GM18505 (cell line): ENCODE results near the gene GATD1.
"Not testable (repeated sequence)": the region's sequence is repeated elsewhere in the genome, so short reads cannot be mapped to it uniquely, and the experiment has no call there.

ENCODE experiments used
- ATAC-seq: cut with Tn5 transposase; IDR thresholded peaks from one replicate; pipeline ENCODE4 v1.9.1; 2021; ENCODE audit not compliant: unreplicated experiment
- POLR2A ChIP-seq: IDR thresholded peaks from 4 replicates; pipeline ENCODE4 v1.6.1; 2011; ENCODE audit warnings: borderline replicate concordance; ENCODE audit not compliant: insufficient read depth, insufficient read length; ENCODE audit errors: extremely low read depth

GATD1 gene

DNA sequence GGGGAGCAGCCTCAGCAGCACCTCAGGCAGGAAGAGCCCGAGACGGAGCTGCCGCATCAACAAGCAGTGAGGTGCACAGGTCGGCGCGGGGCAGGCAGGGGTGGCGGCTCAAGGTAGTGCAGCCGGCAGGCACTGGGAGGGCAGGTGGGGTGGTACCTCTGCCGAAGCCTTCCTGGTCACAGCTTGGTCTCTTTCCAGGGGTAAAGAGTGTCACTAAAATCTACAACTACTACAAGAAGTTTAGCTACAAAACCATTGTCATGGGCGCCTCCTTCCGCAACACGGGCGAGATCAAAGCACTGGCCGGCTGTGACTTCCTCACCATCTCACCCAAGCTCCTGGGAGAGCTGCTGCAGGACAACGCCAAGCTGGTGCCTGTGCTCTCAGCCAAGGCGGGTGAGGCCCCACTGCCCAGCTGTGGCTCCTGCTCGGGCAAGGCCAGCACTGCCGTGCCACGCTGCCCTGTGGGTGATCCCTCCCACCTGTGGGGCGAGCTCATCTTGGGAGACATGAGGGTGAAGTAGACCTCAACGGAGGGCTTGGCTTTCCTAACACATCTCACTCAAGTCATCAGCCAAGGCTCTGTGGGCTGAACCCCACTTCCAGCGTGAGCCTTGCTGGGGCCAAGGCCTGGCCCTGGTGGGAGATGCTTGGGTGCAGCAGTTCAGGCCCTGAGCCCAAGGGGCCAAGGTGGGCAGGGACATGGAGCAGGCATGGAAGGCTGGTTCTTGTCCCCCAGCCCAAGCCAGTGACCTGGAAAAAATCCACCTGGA, 13.6 kb downstream of the GATD1 start:
- no peak for TF ChIP-seq POLR2A
- ATAC-seq = no peak

DNA sequence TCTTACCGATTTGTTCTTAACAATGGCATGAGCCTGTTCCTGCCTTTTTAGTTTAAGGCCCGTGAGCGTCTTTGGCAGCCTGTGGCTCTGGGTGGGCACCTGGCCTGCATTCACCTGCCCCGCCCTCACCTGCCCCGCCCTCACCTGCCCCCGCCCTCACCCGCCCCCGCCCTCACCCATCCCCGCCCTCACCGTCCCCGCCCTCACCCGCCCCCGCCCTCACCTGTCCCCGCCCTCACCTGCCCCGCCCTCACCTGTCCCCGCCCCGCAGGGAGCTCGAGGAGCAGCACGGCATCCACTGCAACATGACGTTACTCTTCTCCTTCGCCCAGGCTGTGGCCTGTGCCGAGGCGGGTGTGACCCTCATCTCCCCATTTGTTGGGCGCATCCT, 14.2 kb downstream of the GATD1 start:
- TF ChIP-seq POLR2A = no peak
- no peak for ATAC-seq

DNA sequence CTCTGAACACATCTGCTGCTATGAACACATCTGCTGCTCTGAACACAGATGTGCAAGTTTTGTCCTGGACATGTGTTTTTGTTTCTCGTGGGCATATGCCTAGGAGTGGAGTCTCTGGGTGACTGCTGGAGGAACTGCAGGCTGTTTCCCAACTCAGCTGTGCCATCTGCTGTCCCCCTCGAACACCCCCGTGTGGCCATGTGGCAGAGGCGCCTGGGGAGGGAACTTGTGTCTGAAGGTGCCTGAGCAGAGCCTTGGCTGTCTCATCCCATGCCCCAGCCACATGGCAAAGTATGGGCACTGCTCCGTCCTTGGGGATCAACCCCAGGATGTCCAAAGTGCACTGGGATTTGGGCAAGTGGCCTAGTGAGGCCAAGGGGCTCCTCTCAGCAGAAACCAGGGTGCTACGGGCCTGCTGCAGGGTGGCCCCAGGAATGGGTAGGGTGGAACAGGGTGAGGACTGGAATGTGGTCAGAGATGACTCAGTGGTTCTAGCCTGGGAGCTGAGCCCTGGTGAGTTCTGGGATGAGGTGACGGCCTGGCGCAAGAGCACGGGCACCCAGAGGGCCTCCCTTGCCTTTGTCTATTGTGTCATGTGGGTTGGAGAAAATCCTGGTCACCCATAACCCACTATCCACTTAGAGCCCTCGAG, 14.7 kb downstream of the GATD1 start:
- ATAC-seq = no peak
- TF ChIP-seq POLR2A = no peak

DNA sequence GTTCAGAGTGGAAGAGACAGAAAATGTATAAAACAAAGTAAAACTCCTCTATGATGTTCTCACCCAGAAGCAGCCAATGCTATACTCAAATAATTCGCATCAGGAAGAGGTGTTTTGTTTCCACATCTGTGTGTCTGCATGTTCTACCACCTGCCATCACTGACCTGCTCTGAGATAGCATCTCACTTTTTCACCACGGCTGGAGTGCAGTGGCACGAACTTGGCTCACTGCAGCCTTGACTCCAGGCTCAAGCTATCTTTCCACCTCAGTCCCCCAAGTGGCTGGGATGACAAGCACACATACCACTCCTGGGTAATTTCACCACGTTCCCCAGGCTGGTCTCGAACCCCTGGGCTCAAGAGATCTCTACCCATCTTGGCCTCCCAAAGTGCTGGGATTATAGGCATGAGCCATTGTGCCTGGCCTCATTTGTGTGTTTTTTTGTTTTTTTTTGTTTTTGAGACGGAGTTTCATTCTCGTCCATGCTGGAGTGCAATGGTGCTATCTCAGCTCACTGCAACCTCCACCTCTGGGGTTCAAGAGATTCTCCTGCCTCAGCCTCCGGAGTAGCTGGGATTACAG, 15.7 kb downstream of the GATD1 start:
- TF ChIP-seq POLR2A = no peak
- ATAC-seq = no peak

DNA sequence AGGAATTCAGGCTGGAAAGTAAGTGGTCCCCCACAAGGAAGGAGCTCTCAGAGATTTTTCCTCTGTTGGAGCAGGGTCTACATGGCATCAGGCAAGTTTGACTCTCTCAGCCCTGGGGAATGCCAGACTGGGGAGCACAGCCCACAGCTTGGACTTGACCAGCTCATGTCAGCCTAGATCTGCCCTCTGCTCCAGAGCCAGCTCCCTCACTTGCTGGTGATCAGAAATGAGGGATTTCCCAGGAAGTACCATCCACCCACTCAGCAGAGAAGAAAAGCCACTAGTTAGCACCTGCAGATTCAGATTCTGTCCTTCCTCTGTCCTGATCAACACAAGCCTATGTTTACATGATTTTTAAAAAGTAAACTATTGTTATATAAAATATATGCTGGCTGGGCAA, 17.1 kb downstream of the GATD1 start:
- TF ChIP-seq POLR2A = no peak
- ATAC-seq = no peak

DNA sequence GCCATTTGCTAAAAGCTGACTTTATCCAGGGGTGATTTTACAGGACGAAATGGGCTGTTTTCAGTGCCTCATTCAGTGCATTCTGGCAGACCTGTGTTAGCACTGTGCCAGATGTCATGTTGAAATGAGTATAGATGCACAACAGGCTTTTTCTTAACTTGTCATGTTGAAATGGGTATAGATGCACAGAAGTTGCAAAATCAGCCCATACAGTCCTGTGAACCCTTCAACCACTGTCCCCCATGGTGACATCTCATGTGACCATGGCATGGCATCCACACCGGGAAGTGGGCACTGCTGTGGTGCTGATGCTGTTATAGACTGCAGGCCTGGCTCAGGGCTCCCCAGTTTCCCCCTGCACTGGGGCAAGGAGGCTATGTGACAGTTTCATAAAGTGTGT, 27.6 kb downstream of the GATD1 start:
- no peak for TF ChIP-seq POLR2A
- ATAC-seq = no peak

DNA sequence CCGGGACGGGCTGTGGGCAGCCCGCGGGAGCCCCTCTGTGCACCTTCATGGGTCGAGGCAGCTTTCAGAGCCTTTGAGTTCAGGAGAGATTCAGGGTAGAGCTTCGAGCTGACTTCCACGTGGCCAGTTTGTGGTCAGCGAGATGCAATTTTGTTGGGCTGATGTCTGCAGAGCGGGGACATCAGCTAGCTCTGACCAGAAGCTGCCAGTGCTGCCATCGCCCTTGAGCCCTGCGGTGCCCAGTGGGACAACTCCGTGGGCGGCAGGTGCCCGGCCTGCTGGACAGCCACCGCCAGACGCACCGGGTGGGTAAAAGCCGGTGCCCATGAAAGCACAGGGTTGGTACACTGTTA, 29.3 kb downstream of the GATD1 start:
- no peak for TF ChIP-seq POLR2A
- ATAC-seq = no peak

DNA sequence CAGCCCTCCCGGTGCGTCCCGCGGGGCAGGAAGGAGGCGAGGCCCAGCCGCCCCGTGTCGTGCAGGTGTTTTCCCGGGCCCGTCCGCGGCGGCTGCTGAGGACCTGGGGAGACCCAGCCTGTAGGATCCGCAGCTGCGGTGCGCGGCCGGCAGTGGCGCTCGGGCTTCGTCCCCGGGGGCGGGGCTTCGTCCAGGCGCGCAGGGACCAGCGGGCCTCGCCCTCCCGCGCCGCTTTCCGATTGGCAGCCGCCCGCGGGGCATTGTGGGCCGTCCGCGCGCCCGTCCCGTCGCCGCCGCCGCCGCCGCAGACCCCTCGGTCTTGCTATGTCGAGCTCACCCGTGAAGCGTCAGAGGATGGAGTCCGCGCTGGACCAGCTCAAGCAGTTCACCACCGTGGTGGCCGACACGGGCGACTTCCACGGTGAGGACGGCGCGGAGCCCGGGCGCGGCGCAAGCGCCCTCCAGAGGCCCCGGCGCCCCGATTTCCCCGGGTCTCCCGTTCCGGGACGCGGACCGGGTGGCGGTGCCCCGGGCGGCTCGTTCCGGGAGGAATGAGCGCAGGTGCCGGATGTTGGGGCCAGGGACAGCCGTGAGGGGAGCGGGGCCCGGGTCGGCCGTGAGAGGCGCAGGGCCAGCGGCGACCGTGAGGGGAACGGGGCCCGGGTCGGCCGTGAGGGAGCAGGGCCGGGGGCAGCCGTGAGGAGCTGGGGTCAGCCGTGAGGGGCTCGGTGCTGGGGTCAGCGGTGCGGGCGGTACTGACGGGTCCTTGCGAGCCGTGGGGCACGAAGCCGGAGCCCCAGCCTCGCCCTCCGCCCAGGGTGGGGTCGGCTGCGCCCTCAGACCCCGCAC, 29.9 kb downstream of the GATD1 start, which contains the start of gene TALDO1:
Gene TALDO1 (plus strand): TSS at position 307 of the 849 bp plus-strand sequence. CDS start 18 bp downstream, at position 325.
- ATAC-seq = peak; percentile 86
- peak; percentile 77 for TF ChIP-seq POLR2A

DNA sequence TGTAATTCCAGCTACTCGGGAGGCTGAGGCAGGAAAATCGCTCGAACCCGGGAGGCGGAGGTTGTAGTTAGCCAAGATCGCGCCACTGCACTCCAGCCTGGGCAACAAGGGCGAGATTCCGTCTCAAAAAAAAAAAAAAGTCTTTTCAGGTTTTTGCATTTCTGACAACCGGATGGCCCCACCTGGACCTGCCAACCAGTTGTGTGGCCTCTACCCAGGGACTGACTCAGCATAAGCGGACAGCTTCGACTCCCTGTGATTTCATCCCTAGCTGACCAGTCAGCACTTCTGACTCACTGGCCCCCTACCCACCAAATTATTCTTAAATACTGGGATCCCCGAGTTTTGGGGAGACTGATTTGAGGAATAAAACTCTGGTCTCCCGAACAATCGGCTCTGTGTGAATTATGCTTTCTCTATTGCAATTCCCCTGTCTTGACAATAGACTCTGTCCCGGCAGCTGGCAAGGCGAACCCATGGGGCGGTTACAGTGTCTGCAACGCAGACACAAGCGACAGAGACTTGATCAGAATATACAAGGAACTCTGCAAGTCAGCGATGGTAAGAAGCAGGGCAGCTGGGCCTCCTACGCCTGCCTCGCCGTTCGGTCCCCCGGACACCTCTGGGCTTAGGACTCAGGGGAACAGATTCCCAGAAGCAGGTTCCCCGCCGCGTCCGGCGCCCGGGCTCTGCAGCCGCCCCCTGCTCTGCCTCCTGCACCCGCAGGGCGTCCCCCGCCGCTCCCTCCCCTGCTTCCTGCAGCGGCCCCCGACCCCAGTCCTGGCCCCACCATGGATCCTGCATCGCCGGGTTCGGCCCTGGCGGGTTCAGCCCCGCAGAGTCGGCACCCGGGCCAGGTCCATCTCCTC, 30.8 kb downstream of the GATD1 start:
- no peak for TF ChIP-seq POLR2A
- peak; percentile 26 for ATAC-seq

DNA sequence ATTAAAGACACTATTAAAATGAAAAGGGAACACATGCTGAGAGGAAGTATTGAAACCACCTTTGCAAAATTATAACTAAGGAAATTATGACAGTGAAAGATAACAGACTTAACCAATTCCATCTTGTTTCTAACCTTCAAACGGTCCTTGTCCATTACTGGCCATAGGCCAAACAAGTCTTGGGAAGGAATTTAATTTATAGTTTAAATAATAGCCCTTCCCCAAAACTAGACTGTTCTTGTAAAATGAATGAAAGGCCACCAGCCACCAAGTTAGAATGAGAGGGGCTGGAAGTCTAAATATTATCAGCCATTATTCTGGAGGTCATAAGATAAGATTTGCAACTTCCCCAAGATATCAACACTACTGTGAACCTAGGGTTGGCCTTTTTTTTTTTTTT, 31.9 kb downstream of the GATD1 start:
- no peak for ATAC-seq
- no peak for TF ChIP-seq POLR2A

DNA sequence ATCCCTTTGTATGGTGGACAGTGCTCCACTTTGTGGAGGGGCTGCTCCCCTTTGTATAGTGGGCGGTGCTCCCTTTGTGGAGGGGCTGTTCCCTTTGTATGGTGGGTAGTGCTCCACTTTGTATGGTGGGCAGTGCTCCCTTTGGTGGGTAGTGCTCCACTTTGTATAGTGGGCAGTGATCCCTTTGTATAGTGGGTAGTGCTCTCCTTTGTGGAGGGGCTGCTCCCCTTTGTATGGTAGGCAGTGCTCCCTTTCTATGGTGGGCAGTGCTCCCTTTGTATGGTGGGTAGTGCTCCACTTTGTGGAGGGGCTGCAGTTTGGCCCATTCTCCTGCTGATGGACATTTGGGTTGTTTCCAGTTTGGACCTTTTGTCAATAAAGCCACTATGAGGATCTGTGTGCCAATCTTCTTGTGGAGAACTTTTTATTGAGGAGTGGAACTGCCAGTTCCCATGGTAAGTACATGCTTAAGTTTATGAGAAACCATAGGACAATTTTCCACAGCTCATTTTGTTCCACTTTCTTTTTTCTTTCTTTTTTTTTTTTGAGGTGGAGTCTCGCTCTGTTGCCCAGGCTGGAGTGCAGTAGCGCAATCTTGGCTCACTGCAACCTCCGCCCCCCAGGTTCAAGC, 34.6 kb downstream of the GATD1 start:
- TF ChIP-seq POLR2A = no peak
- no peak for ATAC-seq

DNA sequence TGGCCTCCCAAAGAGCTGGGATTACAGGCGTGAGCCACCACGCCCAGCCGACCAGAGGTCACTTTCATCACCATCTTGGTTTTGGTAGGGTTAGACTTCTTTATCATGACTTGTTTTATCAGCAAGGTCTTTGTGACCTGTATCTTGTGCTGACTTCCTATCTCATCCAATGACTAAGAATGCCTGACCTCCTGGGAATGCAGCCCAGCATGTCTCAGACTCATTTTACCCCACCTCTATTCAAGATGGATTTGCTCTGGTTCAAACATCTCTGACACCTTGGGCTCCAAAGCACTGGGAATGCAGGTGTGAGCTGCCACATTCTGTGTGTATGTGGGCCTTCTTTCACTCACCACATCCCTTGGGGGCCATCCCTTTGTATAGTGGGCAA, 35.1 kb downstream of the GATD1 start:
- TF ChIP-seq POLR2A = no peak
- ATAC-seq = no peak

DNA sequence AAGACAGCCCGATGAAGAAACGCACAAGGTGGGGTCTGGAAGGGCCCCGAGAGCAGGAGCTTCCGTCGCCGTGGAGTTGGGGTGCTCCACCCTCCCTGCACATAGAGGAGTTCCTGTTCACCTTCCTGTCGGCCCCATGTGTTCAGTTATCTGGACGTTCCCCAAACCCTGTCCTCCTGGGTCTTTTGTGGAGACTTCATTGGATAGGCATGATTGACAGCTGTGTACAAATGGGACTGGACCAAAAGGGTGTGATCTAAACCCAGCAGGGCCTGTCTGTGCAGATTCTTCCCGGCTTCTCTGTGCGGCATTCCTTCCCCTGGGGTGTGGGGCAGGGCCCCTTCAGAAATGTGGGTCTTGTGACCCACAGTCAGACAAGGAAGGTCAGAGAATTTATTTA, 39.4 kb downstream of the GATD1 start:
- ATAC-seq = not testable (repeated sequence)
